ENCODE results near the gene RBM47. TPM values are rescaled to one million over a fixed set of nuclear protein-coding genes. Genes with fewer than 3 reads are reported as not detected.

The RBM47 gene
- total and polyA plus RNA-seq, 9 of the 15 experiments (the other 6 are each of a cell fraction or from before 2014, with no cell fraction given) = 1.4 to 6.4 (median 3.3) TPM

GRCh38 chr4:40550948-40551462 is 78.7 kb downstream of the RBM47 start (continued):
- TF ChIP-seq REST (IDR thresholded peaks at IDR 0.05; ENCODE audit: borderline replicate concordance) (peak; percentile 62), REST (CRISPR knock-in tag; IDR thresholded peaks at IDR 0.05; ENCODE audit: low read depth) (no peak), SPI1 (IDR thresholded peaks at IDR 0.05; ENCODE audit: borderline replicate concordance, low read depth, low read length) (peak; percentile 66; the same call in 1 of the 2 replicates), ARID2 (IDR thresholded peaks at IDR 0.05) (no peak), ARID3B (CRISPR knock-in tag; IDR thresholded peaks at IDR 0.05; ENCODE audit: borderline replicate concordance) (no peak), MTA2 (IDR thresholded peaks at IDR 0.05; ENCODE audit: low read depth) (no peak), THRA (IDR thresholded peaks at IDR 0.05) (no peak), SP1 (CRISPR knock-in tag; IDR thresholded peaks at IDR 0.05) (no peak), ZSCAN29 (IDR thresholded peaks at IDR 0.05) (no peak), CBX2 (IDR thresholded peaks at IDR 0.05; ENCODE audit: insufficient read depth, low read length, poor library complexity, severe bottlenecking) (no peak), GMEB1 (CRISPR knock-in tag; IDR thresholded peaks at IDR 0.05) (no peak)
